ENCODE measurements around the gene CA7. TPM values are rescaled to one million over a fixed set of nuclear protein-coding genes. Genes with fewer than 3 reads are reported as not detected.

Gene CA7
- total and polyA plus RNA-seq, 4 donors, result not detected

DNA sequence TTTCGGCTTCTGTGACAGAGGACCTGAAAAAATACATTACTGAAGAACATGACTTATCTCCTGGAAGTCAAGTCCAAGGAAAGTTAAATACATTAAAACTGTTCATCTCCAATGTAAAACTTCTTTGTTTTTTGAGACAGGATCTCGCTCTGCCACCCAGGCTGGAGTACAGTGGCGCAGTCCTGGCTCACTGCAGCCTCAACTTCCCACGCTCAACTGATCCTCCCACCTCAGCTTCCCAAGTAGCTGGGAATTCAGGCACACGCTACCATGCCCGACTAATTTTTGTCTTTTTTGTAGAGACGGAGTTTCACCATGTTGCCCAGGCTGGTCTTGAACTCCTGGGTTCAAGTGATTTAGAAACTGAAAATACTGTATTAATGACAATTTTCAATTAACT is 33.2 kb upstream of the CA7 start:
- H3K4me1 ChIP-seq (ENCODE audit: control insufficient read depth in 4 of 4, insufficient read depth in 4 of 4, low read length in 3 of 4), result no peaks in the 10 kb centered on the region
- TF ChIP-seq JUND (IDR thresholded peaks at IDR 0.05) (no peak), YY1 (IDR thresholded peaks at IDR 0.05) (no peak), RAD21 (IDR thresholded peaks at IDR 0.05) (no peak), TAF1 (conservative IDR thresholded peaks at IDR 0.05) (no peak), SP1 (IDR thresholded peaks at IDR 0.05) (no peak), GABPA (IDR thresholded peaks at IDR 0.05 in 1 of 2, conservative IDR thresholded peaks at IDR 0.05 in 1 of 2) (no peak), RXRA (IDR thresholded peaks at IDR 0.05) (no peak), FOXA2 (IDR thresholded peaks at IDR 0.05) (no peak)
- TF ChIP-seq, protein P1, sequence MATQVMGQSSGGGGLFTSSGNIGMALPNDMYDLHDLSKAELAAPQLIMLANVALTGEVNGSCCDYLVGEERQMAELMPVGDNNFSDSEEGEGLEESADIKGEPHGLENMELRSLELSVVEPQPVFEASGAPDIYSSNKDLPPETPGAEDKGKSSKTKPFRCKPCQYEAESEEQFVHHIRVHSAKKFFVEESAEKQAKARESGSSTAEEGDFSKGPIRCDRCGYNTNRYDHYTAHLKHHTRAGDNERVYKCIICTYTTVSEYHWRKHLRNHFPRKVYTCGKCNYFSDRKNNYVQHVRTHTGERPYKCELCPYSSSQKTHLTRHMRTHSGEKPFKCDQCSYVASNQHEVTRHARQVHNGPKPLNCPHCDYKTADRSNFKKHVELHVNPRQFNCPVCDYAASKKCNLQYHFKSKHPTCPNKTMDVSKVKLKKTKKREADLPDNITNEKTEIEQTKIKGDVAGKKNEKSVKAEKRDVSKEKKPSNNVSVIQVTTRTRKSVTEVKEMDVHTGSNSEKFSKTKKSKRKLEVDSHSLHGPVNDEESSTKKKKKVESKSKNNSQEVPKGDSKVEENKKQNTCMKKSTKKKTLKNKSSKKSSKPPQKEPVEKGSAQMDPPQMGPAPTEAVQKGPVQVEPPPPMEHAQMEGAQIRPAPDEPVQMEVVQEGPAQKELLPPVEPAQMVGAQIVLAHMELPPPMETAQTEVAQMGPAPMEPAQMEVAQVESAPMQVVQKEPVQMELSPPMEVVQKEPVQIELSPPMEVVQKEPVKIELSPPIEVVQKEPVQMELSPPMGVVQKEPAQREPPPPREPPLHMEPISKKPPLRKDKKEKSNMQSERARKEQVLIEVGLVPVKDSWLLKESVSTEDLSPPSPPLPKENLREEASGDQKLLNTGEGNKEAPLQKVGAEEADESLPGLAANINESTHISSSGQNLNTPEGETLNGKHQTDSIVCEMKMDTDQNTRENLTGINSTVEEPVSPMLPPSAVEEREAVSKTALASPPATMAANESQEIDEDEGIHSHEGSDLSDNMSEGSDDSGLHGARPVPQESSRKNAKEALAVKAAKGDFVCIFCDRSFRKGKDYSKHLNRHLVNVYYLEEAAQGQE (IDR thresholded peaks at IDR 0.05), result no peak
- no peak overlapping the region for H3K4me3 ChIP-seq (ENCODE audit: low read depth in 1 of 3, low read length in 3 of 3)
- H3K9me3 ChIP-seq (ENCODE audit: control insufficient read depth in 4 of 4, low read length in 3 of 4), result no peaks in the 10 kb centered on the region
- H3K36me3 ChIP-seq (ENCODE audit: control insufficient read depth in 4 of 4, insufficient read depth in 3 of 4, low read depth in 1 of 4, low read length in 3 of 4), result peaks cover 2 to 48% (median 36%) of the 10 kb centered on the region in 4 donors
- DNase-seq (ENCODE audit: low spot score), result no peak
- H3K9ac ChIP-seq (ENCODE audit: low read depth in 1 of 2, low read length in 2 of 2), result no peak overlapping the region
- WGBS, result 97% methylated on average over 7 of the region's 7 CpGs
- H3K27me3 ChIP-seq (ENCODE audit: control insufficient read depth in 4 of 4, insufficient read depth in 4 of 4, low read length in 3 of 4), result no peaks in the 10 kb centered on the region
- no peak overlapping the region for H3K27ac ChIP-seq (ENCODE audit: low read depth in 1 of 2, low read length in 2 of 2)

DNA sequence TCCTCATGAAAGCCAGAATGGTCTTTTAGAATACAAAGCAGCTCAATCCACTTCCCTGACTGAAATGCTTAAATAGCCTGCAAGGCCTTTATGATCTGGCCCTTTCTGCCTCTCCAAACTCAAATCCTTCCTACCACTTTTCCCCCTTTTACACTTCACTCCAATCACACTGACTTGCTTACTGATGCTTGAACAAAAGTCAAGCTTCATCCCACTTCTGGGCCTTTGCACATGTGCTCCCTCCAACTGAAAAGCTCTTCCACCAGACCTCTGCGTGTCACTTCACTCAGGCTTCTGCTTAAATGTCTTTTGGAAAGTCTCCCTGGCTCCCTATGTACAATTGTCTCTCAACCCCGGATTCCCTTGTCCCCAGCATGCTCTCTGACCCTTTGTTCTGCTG is 29.5 kb upstream of the CA7 start:
- no peaks in the 10 kb centered on the region for H3K27me3 ChIP-seq (ENCODE audit: control insufficient read depth in 4 of 4, insufficient read depth in 4 of 4, low read length in 3 of 4)
- no peaks in the 10 kb centered on the region for H3K4me1 ChIP-seq (ENCODE audit: control insufficient read depth in 4 of 4, insufficient read depth in 4 of 4, low read length in 3 of 4)
- no peak for TF ChIP-seq SP1 (IDR thresholded peaks at IDR 0.05)
- TF ChIP-seq YY1 (IDR thresholded peaks at IDR 0.05), result no peak
- TF ChIP-seq TAF1 (conservative IDR thresholded peaks at IDR 0.05), result no peak
- TF ChIP-seq, protein P1 (IDR thresholded peaks at IDR 0.05), result no peak
- TF ChIP-seq, protein P2, sequence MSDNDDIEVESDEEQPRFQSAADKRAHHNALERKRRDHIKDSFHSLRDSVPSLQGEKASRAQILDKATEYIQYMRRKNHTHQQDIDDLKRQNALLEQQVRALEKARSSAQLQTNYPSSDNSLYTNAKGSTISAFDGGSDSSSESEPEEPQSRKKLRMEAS (IDR thresholded peaks at IDR 0.05), result no peak
- H3K4me3 ChIP-seq (ENCODE audit: low read depth in 1 of 3, low read length in 3 of 3), result no peak overlapping the region
- peaks cover 2 to 50% (median 45%) of the 10 kb centered on the region in 4 donors for H3K36me3 ChIP-seq (ENCODE audit: control insufficient read depth in 4 of 4, insufficient read depth in 3 of 4, low read depth in 1 of 4, low read length in 3 of 4)
- no peak overlapping the region for H3K27ac ChIP-seq (ENCODE audit: low read depth in 1 of 2, low read length in 2 of 2)
- WGBS, result 98% methylated on average over 2 of the region's 2 CpGs
- no peaks in the 10 kb centered on the region for H3K9me3 ChIP-seq (ENCODE audit: control insufficient read depth in 4 of 4, low read length in 3 of 4)
- no peak for DNase-seq (ENCODE audit: low spot score)
- H3K9ac ChIP-seq (ENCODE audit: low read depth in 1 of 2, low read length in 2 of 2), result no peak overlapping the region

DNA sequence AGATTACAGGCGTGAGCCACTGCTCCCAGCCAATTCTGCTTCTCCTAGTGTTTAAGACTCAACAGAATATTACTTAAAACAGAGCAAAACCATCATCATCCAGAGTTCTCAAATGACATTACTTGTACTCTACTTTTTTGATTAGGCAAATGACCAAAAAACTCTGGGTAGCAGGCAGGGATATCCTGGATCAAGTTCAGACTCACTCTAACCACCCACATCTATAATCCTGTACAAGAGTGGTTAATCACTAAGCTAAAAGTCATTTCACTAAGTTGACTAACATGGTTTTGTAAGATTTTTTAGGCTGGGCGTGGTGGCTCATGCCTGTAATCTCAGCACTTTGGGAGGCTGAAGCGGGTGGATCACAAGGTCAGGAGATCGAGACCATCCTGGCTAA is 20.2 kb upstream of the CA7 start:
- Histone ChIP-seq H3K36me3 (ENCODE audit: control insufficient read depth in 4 of 4, insufficient read depth in 3 of 4, low read depth in 1 of 4, low read length in 3 of 4) (peaks cover 0 to 40% (median 27%) of the 10 kb centered on the region in 4 donors), H3K9ac (ENCODE audit: low read depth in 1 of 2, low read length in 2 of 2) (no peak overlapping the region), H3K27ac (ENCODE audit: low read depth in 1 of 2, low read length in 2 of 2) (no peak overlapping the region), H3K4me1 (ENCODE audit: control insufficient read depth in 4 of 4, insufficient read depth in 4 of 4, low read length in 3 of 4) (no peaks in the 10 kb centered on the region), H3K9me3 (ENCODE audit: control insufficient read depth in 4 of 4, low read length in 3 of 4) (no peaks in the 10 kb centered on the region), H3K27me3 (ENCODE audit: control insufficient read depth in 4 of 4, insufficient read depth in 4 of 4, low read length in 3 of 4) (no peaks in the 10 kb centered on the region), H3K4me3 (ENCODE audit: low read depth in 1 of 3, low read length in 3 of 3) (no peak overlapping the region)
- 95% methylated on average over 4 of the region's 4 CpGs for WGBS
- no peak for DNase-seq (ENCODE audit: low spot score)
- no peak for TF ChIP-seq HNF4A (conservative IDR thresholded peaks at IDR 0.05)
- TF ChIP-seq HNF4G (IDR thresholded peaks at IDR 0.05), result no peak
- TF ChIP-seq EGR1 (IDR thresholded peaks at IDR 0.05; ENCODE audit: low read depth in 2 of 2), result no peak
- TF ChIP-seq, protein P2 (IDR thresholded peaks at IDR 0.05), result no peak
- no peak for TF ChIP-seq JUND (IDR thresholded peaks at IDR 0.05)
